OCI-LY1 (cell line): ENCODE measurements around the gene VPS39.

Experiments used
- H2AFZ ChIP-seq: fragments of 200-600 bp; sonication (generic), shearing (Covaris generic); 2 replicates; pipeline ENCODE4 v1.6.0; 2014; ENCODE audit warnings: antibody characterized with exemption, mild to moderate bottlenecking, low read length
- H3F3A ChIP-seq: fragments of 200-600 bp; sonication (generic), shearing (Covaris generic); 2 replicates; pipeline ENCODE4 v1.6.0; 2014; ENCODE audit warnings: mild to moderate bottlenecking, antibody characterized with exemption, low read length, moderate library complexity; ENCODE audit not compliant: insufficient read depth
- H3K27ac ChIP-seq: fragments of 200-600 bp; sonication (generic); 2 replicates; pipeline ENCODE4 v1.5.1; 2014; ENCODE audit warnings: low read length, mixed run types, mild to moderate bottlenecking, low read depth; ENCODE audit not compliant: poor library complexity, severe bottlenecking
- H3K27me3 ChIP-seq: fragments of 200-600 bp; sonication (generic); 2 replicates; pipeline ENCODE4 v1.6.0; 2014; ENCODE audit warnings: antibody characterized with exemption, mild to moderate bottlenecking, low read length, moderate library complexity; ENCODE audit not compliant: insufficient read depth
- H3K36me3 ChIP-seq: fragments of 200-600 bp; sonication (generic); 2 replicates; pipeline ENCODE4 v1.6.1; 2014; ENCODE audit warnings: mild to moderate bottlenecking, antibody characterized with exemption, low read length, moderate library complexity, mixed read lengths; ENCODE audit not compliant: insufficient read depth
- H3K4me1 ChIP-seq: fragments of 200-600 bp; sonication (generic); 2 replicates; pipeline ENCODE4 v1.5.1; 2014; ENCODE audit warnings: mild to moderate bottlenecking, low read length, moderate library complexity; ENCODE audit not compliant: insufficient read depth, severe bottlenecking
- H3K4me2 ChIP-seq: fragments of 200-600 bp; sonication (generic), shearing (Covaris generic); 2 replicates; pipeline ENCODE4 v1.6.1; 2014; ENCODE audit warnings: low read length
- H3K4me3 ChIP-seq: fragments of 200-600 bp; sonication (generic); 2 replicates; pipeline ENCODE4 v1.5.1; 2014; ENCODE audit warnings: low read length, low read depth, mild to moderate bottlenecking, mixed read lengths; ENCODE audit not compliant: poor library complexity, severe bottlenecking
- H3K79me2 ChIP-seq: fragments of 200-600 bp; shearing (Covaris generic); 2 replicates; pipeline ENCODE4 v1.6.1; 2016; ENCODE audit warnings: mixed run types, low read length, mixed read lengths; ENCODE audit not compliant: insufficient read depth
- H3K9ac ChIP-seq: fragments of 200-600 bp; sonication (generic), shearing (Covaris generic); 2 replicates; pipeline ENCODE4 v1.6.1; 2014; ENCODE audit warnings: mild to moderate bottlenecking, low read length, mixed read lengths
- H3K9me2 ChIP-seq: fragments of 200-600 bp; sonication (generic), shearing (Covaris generic); 2 replicates; pipeline ENCODE4 v1.6.1; 2014; ENCODE audit warnings: low read depth, mild to moderate bottlenecking, low read length, mixed read lengths
- H3K9me3 ChIP-seq: fragments of 200-600 bp; shearing (Covaris generic); 2 replicates; pipeline ENCODE4 v1.6.1; 2014; ENCODE audit warnings: low read length, mixed read lengths
- H4K20me1 ChIP-seq: fragments of 200-600 bp; sonication (generic), shearing (Covaris generic); 2 replicates; pipeline ENCODE4 v1.6.0; 2016; ENCODE audit warnings: mild to moderate bottlenecking, low read length; ENCODE audit not compliant: insufficient read depth
- CTCF ChIP-seq: fragments of 200-600 bp; sonication (generic), shearing (Covaris generic); IDR thresholded peaks from 2 replicates; pipeline ENCODE4 v1.5.1; 2017; ENCODE audit warnings: mild to moderate bottlenecking, antibody characterized with exemption, low read length, moderate library complexity, mixed read lengths
- EZH2 ChIP-seq: fragments of 200-600 bp; sonication (generic), shearing (Covaris generic); IDR thresholded peaks from 2 replicates; pipeline ENCODE4 v1.8.0; 2017; ENCODE audit warnings: borderline replicate concordance, mixed run types, mild to moderate bottlenecking, antibody characterized with exemption, low read length, moderate library complexity, mixed read lengths

The VPS39 gene

GRCh38 chr15:42141795-42142667 lies 66.1 kb downstream of the VPS39 start:
- no peak overlapping the region for H2AFZ ChIP-seq
- no peaks in the 10 kb centered on the region for H3K9me3 ChIP-seq
- H3K9ac ChIP-seq = no peak overlapping the region
- H4K20me1 ChIP-seq = no peaks in the 10 kb centered on the region
- no peaks in the 10 kb centered on the region for H3K9me2 ChIP-seq
- H3K4me2 ChIP-seq = no peak overlapping the region
- H3K4me3 ChIP-seq = no peak overlapping the region
- peaks cover 4% of the 10 kb centered on the region; the same call in 1 of the 2 replicates for H3K27me3 ChIP-seq
- TF ChIP-seq CTCF (no peak), EZH2 (no peak)
- no peak overlapping the region for H3K27ac ChIP-seq
- H3K4me1 ChIP-seq = no peaks in the 10 kb centered on the region
- no peaks in the 10 kb centered on the region for H3K79me2 ChIP-seq
- H3F3A ChIP-seq = no peaks in the 10 kb centered on the region
- H3K36me3 ChIP-seq = no peaks in the 10 kb centered on the region

- no peaks in the 10 kb centered on the region for H4K20me1 ChIP-seq
- H3K9me2 ChIP-seq = no peaks in the 10 kb centered on the region
- H3K4me2 ChIP-seq = no peak overlapping the region
Observed at GRCh38 chr15:42141246-42141645, 66.9 kb downstream of the VPS39 start.

GRCh38 chr15:42140383-42141070 lies 67.6 kb downstream of the VPS39 start:
- Histone ChIP-seq H3K9ac (no peak overlapping the region), H3K27me3 (peaks cover 4% of the 10 kb centered on the region; the same call in 1 of the 2 replicates), H3K4me2 (no peak overlapping the region), H3K4me1 (no peaks in the 10 kb centered on the region), H3K4me3 (no peak overlapping the region), H2AFZ (no peak overlapping the region), H3K27ac (no peak overlapping the region), H3K79me2 (no peaks in the 10 kb centered on the region), H3F3A (no peaks in the 10 kb centered on the region), H3K36me3 (no peaks in the 10 kb centered on the region), H3K9me3 (no peaks in the 10 kb centered on the region), H3K9me2 (no peaks in the 10 kb centered on the region), H4K20me1 (no peaks in the 10 kb centered on the region)
- TF ChIP-seq CTCF = no peak

More at GRCh38 chr15:42141246-42141645, 66.9 kb downstream of the VPS39 start:
- no peak for TF ChIP-seq EZH2
- TF ChIP-seq CTCF = no peak
- no peaks in the 10 kb centered on the region for H3K36me3 ChIP-seq
- H3K9me3 ChIP-seq = no peaks in the 10 kb centered on the region
- no peak overlapping the region for H3K9ac ChIP-seq
- H3K79me2 ChIP-seq = no peaks in the 10 kb centered on the region
- peaks cover 4% of the 10 kb centered on the region; the same call in 1 of the 2 replicates for H3K27me3 ChIP-seq
- no peak overlapping the region for H2AFZ ChIP-seq
- H3K4me3 ChIP-seq = no peak overlapping the region
- H3K4me1 ChIP-seq = no peaks in the 10 kb centered on the region
- H3K27ac ChIP-seq = no peak overlapping the region
- H3F3A ChIP-seq = no peaks in the 10 kb centered on the region
